Vagina (tissue), 2 donors: ENCODE measurements around the gene SEC23A. TPM values are rescaled to one million over a fixed set of nuclear protein-coding genes. Genes with fewer than 3 reads are reported as not detected.
"Not testable (repeated sequence)": the region's sequence is repeated elsewhere in the genome, so short reads cannot be mapped to it uniquely, and the experiment has no call there.

Experiments
- DNase-seq, 2 donors: peaks; one replicate each; pipeline ENCODE4 v3.0.0-alpha.2; 2017; ENCODE audit errors: extremely low spot score in 2 of 2
- H3K27ac ChIP-seq: fragments of 200-600 bp; sonication (generic); one replicate; pipeline ENCODE4 v1.5.1; 2019
- H3K27me3 ChIP-seq: fragments of 200-600 bp; sonication (generic); one replicate; pipeline ENCODE4 v1.5.1; 2019
- H3K36me3 ChIP-seq, 2 donors: fragments of 200-600 bp; sonication (generic); one replicate each; pipeline ENCODE4 v1.5.1; 2017 to 2019
- H3K4me1 ChIP-seq: fragments of 200-600 bp; sonication (generic); one replicate; pipeline ENCODE4 v1.5.1; 2019
- H3K4me3 ChIP-seq, 2 donors: fragments of 200-600 bp; sonication (generic); 1 replicate in 1 of 2; 2 replicates in 1 of 2; pipeline ENCODE4 v1.5.1; 2016 to 2019
- H3K9me3 ChIP-seq: fragments of 200-600 bp; sonication (generic); one replicate; pipeline ENCODE4 v1.5.1; 2019
- POLR2A ChIP-seq, 2 donors: fragments of 450-650 bp; IDR thresholded peaks; one replicate each; pipeline ENCODE4 v1.6.1; 2017; ENCODE audit warnings: antibody characterized with exemption in 2 of 2, mild to moderate bottlenecking in 2 of 2, moderate library complexity in 2 of 2
- POLR2AphosphoS5 ChIP-seq, 2 donors: sonication (generic); formaldehyde crosslinking; IDR thresholded peaks; one replicate each; pipeline ENCODE4 v1.9.0; 2017; ENCODE audit warnings: antibody characterized with exemption in 2 of 2, mild to moderate bottlenecking in 2 of 2, low read depth in 1 of 2; ENCODE audit not compliant: insufficient read depth in 1 of 2
- intact Hi-C: fragments of 100-400 bp; cut with DNase I; formaldehyde crosslinking; loops from one replicate; pipeline ENCODE4 v1.15.1; 2023
- total RNA-seq: library from RNA; depleted of rRNA; stranded (reverse); fragments of >200 nt; gene quantifications from one replicate; pipeline ENCODE4 v1.2.3, GENCODE V29; 2016
- TF ChIP-seq, protein P1 (sequence below), 3 experiments: fragments of 450-650 bp in 2 of 3; fragments of 200-600 bp in 1 of 3; sonication (generic) in 1 of 3; IDR thresholded peaks; one replicate each; pipeline ENCODE4 v1.5.1; 2017 to 2019; ENCODE audit warnings: antibody characterized with exemption in 3 of 3, mild to moderate bottlenecking in 2 of 3, moderate library complexity in 2 of 3

SEC23A gene
- total RNA-seq, 1 donor from 2014 or later = 54.8 TPM

DNA sequence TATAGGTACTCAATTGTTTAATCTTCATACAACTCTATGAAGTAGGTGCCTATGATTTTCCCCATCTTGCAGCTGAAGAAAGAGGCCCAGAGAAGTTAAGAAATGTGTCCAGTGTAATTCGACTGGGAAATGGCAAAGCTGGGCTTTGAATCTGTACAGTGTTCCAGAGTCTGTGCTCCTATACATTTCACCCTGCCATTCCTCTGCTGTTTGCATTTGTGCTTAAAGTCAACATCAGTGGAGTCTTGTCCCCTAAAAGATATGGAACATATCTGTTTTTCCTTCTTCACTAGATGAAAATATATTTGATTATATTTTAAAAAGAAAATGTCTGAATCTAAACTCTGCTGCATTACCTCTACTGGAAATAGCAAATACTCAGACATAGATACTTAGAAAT is 88.6 kb downstream of the SEC23A start:
- H3K36me3 ChIP-seq = no peaks in the 10 kb centered on the region
- no peaks in the 10 kb centered on the region for H3K9me3 ChIP-seq
- H3K4me3 ChIP-seq = no peak overlapping the region
- DNase-seq = no peak
- no peak overlapping the region for H3K27ac ChIP-seq
- intact Hi-C loops = no loop called here
- TF ChIP-seq, protein P1, sequence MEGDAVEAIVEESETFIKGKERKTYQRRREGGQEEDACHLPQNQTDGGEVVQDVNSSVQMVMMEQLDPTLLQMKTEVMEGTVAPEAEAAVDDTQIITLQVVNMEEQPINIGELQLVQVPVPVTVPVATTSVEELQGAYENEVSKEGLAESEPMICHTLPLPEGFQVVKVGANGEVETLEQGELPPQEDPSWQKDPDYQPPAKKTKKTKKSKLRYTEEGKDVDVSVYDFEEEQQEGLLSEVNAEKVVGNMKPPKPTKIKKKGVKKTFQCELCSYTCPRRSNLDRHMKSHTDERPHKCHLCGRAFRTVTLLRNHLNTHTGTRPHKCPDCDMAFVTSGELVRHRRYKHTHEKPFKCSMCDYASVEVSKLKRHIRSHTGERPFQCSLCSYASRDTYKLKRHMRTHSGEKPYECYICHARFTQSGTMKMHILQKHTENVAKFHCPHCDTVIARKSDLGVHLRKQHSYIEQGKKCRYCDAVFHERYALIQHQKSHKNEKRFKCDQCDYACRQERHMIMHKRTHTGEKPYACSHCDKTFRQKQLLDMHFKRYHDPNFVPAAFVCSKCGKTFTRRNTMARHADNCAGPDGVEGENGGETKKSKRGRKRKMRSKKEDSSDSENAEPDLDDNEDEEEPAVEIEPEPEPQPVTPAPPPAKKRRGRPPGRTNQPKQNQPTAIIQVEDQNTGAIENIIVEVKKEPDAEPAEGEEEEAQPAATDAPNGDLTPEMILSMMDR (IDR thresholded peaks at IDR 0.05) = no peak
- TF ChIP-seq POLR2A (IDR thresholded peaks at IDR 0.05) (no peak), POLR2AphosphoS5 (IDR thresholded peaks at IDR 0.05; ENCODE audit: insufficient read depth in 1 of 2, low read depth in 1 of 2) (no peak)
- no peaks in the 10 kb centered on the region for H3K27me3 ChIP-seq
- no peaks in the 10 kb centered on the region for H3K4me1 ChIP-seq

DNA sequence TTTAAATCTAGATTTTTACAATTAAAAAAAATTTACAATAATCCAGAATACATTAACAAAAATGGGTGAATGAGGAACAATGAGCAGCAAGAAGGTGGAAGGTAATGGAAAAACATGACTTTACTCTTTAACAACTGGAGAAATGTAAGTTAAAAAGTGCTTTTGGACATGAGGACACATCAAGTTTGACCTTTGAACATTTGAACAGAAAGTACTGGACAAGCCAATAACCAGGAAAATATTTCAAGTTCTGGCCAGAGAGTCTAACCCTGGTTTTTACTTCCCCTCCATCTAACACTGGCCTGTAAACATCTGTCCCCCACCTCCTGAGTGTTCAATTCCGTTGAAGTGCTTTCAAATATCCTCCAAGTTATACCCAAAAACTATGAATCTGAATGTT is 94.1 kb downstream of the SEC23A start:
- H3K27me3 ChIP-seq, intact Hi-C loops, H3K36me3 ChIP-seq, DNase-seq, H3K9me3 ChIP-seq, H3K27ac ChIP-seq, H3K4me1 ChIP-seq, H3K4me3 ChIP-seq: not testable (repeated sequence)

GRCh38 chr14:39006721-39007410 is 96.2 kb downstream of the SEC23A start:
- Histone ChIP-seq H3K4me3 (no peak overlapping the region), H3K4me1 (no peaks in the 10 kb centered on the region), H3K27me3 (no peaks in the 10 kb centered on the region), H3K9me3 (no peaks in the 10 kb centered on the region), H3K27ac (no peak overlapping the region), H3K36me3 (no peaks in the 10 kb centered on the region)
- intact Hi-C loops = no loop called here
- TF ChIP-seq POLR2AphosphoS5 (IDR thresholded peaks at IDR 0.05; ENCODE audit: insufficient read depth in 1 of 2, low read depth in 1 of 2) = no peak
- TF ChIP-seq, protein P1 (IDR thresholded peaks at IDR 0.05) = no peak
- TF ChIP-seq POLR2A (IDR thresholded peaks at IDR 0.05) = no peak
- no peak for DNase-seq

DNA sequence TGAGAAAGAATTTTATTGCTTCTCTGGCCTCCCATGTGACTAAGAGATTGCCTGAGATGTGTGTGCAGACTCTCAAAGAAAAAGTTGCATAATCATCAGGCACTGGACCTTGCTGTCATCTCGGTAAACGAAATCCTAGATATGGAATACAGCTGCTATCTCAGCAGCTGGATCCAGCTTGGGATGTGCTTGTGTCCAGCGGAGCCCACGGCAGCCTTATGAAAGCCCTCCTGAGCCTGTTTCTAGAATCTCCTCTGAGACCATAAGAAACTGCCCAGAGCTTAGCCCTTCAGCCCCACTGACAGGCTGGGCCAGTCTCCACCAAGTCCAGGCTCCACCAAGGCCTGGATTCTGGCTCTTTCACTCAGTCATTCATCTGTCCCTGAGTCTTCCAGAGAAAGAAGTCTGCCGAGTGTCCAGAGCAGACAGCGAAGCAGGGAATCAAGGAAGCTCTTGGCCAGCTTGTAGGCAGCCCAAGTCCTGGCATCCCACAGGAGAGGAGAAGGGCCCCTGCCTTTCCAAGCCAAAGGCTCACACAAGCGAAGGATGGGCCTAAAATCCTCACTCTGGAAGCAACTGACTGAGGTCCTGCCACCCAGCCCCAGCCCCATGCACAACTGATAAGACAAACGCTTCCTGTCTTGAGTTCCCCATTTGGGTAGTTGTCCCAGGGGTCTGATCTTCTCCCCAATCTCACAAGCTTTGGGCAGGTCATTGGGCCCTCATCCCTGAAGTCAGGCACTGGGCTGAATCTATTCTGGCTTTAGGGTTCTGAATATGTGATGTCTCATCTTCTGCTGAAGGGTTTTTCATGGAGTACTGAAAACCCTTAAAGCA is 97.8 kb downstream of the SEC23A start:
- intact Hi-C loops = no loop called here
- H3K27me3 ChIP-seq = no peaks in the 10 kb centered on the region
- TF ChIP-seq POLR2AphosphoS5 (IDR thresholded peaks at IDR 0.05; ENCODE audit: insufficient read depth in 1 of 2, low read depth in 1 of 2) = no peak
- TF ChIP-seq, protein P1 (IDR thresholded peaks at IDR 0.05) = no peak
- no peak for TF ChIP-seq POLR2A (IDR thresholded peaks at IDR 0.05)
- H3K36me3 ChIP-seq = no peaks in the 10 kb centered on the region
- H3K4me3 ChIP-seq = no peak overlapping the region
- no peak for DNase-seq
- H3K27ac ChIP-seq = no peak overlapping the region
- H3K4me1 ChIP-seq = no peaks in the 10 kb centered on the region
- H3K9me3 ChIP-seq = no peaks in the 10 kb centered on the region

DNA sequence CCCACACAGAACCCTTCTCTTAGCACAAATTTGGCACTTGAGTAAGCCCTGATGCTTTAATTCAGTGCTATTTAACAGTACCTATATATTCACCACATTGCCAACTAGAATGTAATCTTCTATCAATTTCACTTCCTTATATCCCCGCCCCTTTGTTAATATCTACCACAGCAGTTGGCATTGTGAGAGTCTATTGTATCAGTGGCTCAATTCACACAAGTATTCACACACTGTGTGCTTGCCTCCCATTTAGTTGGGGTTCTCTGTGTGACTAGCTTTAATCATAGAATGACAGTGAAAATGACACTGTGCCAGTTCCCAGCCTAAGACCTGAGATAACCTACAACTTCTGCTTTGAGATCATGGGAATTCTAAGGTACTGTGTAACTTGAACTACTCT is 103.1 kb downstream of the SEC23A start:
- no peak overlapping the region for H3K27ac ChIP-seq
- intact Hi-C loops = no loop called here
- H3K27me3 ChIP-seq = no peaks in the 10 kb centered on the region
- DNase-seq = no peak
- no peaks in the 10 kb centered on the region for H3K9me3 ChIP-seq
- TF ChIP-seq POLR2AphosphoS5 (IDR thresholded peaks at IDR 0.05; ENCODE audit: insufficient read depth in 1 of 2, low read depth in 1 of 2) (no peak), POLR2A (IDR thresholded peaks at IDR 0.05) (no peak)
- TF ChIP-seq, protein P1 (IDR thresholded peaks at IDR 0.05) = no peak
- no peak overlapping the region for H3K4me3 ChIP-seq
- H3K36me3 ChIP-seq = no peaks in the 10 kb centered on the region
- H3K4me1 ChIP-seq = no peaks in the 10 kb centered on the region
